GM11168 (cell line): Measurements from ENCODE around the gene SSH2.

ENCODE experiments used
- in situ Hi-C: fragments of 300-500 bp; cut with MboI; formaldehyde crosslinking; loops from one replicate; pipeline ENCODE4 v1.12.0; 2022; ENCODE audit warnings: low sequenced_read_pairs; ENCODE audit not compliant: unreplicated experiment

The SSH2 gene

GRCh38 chr17:29718446-29719039, 211.5 kb downstream of the SSH2 start:
- in situ Hi-C loops: no loop called here

GRCh38 chr17:29717817-29718216, 212.2 kb downstream of the SSH2 start:
- in situ Hi-C loops: no loop called here

- in situ Hi-C loops: no loop called here
Measured at GRCh38 chr17:29716566-29716965, 213.5 kb downstream of the SSH2 start.

GRCh38 chr17:29715680-29716079, 214.3 kb downstream of the SSH2 start:
- in situ Hi-C loops: no loop called here

- in situ Hi-C loops: no loop called here
Measured at GRCh38 chr17:29714146-29714545, 215.9 kb downstream of the SSH2 start.

GRCh38 chr17:29713626-29714025, 216.4 kb downstream of the SSH2 start:
- in situ Hi-C loops: no loop called here

- in situ Hi-C loops: no loop called here
Measured at GRCh38 chr17:29711588-29712385, 218.2 kb downstream of the SSH2 start.

- in situ Hi-C loops: no loop called here
Measured at GRCh38 chr17:29710891-29711418, 219.1 kb downstream of the SSH2 start.

GRCh38 chr17:29710520-29710884, 219.5 kb downstream of the SSH2 start:
- in situ Hi-C loops: no loop called here

GRCh38 chr17:29709866-29710519, 220.0 kb downstream of the SSH2 start:
- in situ Hi-C loops: no loop called here

- in situ Hi-C loops: no loop called here
Measured at GRCh38 chr17:29707212-29707571, 222.8 kb downstream of the SSH2 start.

- in situ Hi-C loops: no loop called here
Measured at GRCh38 chr17:29706045-29706431, 224.0 kb downstream of the SSH2 start.

- in situ Hi-C loops: no loop called here
Measured at GRCh38 chr17:29705386-29705785, 224.6 kb downstream of the SSH2 start.

GRCh38 chr17:29699283-29699682, 230.7 kb downstream of the SSH2 start:
- in situ Hi-C loops: no loop called here

GRCh38 chr17:29698837-29699236, 231.2 kb downstream of the SSH2 start:
- in situ Hi-C loops: no loop called here

GRCh38 chr17:29698019-29698777, 231.8 kb downstream of the SSH2 start:
- in situ Hi-C loops: no loop called here

GRCh38 chr17:29697371-29697770, 232.7 kb downstream of the SSH2 start:
- in situ Hi-C loops: no loop called here

- in situ Hi-C loops: no loop called here
Measured at GRCh38 chr17:29694918-29695563, 235.0 kb downstream of the SSH2 start.

- in situ Hi-C loops: no loop called here
Measured at GRCh38 chr17:29693751-29694150, 236.3 kb downstream of the SSH2 start.

GRCh38 chr17:29687596-29687995, 242.4 kb downstream of the SSH2 start:
- in situ Hi-C loops: no loop called here
